ENCODE results near the gene RHEBL1.

DNA sequence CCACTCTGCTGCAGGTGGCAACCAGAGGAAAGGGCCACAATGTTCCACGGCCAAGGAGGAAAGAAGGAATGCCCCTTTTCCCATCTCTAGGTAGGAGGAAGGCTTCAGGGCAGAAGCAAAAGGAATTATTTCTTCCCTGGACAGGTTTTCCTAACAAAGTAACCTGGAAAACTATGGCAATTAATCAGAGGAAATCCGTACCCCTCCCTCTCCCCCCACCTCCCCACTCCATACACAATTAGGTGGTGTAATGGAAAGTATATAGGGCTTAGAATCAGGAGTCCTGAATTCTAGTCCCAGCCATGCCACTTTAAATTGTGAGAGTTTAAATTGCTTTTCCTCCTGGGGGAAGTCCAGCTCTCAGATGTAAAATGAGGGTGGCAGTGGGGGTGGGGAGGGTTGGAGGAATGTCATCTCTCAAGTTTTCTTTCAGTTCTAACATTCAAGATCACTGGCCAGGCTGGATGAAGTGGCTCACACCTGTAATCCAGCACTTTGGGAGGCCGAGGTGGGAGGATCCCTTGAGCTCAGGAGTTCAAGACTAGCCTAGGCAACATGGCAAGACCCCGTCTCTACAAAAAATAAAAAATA lies 23.1 kb upstream of the RHEBL1 start:
- TF ChIP-seq, protein P1, sequence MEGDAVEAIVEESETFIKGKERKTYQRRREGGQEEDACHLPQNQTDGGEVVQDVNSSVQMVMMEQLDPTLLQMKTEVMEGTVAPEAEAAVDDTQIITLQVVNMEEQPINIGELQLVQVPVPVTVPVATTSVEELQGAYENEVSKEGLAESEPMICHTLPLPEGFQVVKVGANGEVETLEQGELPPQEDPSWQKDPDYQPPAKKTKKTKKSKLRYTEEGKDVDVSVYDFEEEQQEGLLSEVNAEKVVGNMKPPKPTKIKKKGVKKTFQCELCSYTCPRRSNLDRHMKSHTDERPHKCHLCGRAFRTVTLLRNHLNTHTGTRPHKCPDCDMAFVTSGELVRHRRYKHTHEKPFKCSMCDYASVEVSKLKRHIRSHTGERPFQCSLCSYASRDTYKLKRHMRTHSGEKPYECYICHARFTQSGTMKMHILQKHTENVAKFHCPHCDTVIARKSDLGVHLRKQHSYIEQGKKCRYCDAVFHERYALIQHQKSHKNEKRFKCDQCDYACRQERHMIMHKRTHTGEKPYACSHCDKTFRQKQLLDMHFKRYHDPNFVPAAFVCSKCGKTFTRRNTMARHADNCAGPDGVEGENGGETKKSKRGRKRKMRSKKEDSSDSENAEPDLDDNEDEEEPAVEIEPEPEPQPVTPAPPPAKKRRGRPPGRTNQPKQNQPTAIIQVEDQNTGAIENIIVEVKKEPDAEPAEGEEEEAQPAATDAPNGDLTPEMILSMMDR (IDR thresholded peaks at IDR 0.05), result no peak
- no peak for TF ChIP-seq POLR2A (IDR thresholded peaks at IDR 0.05)

Data from prostate gland (tissue), 2 donors.